K562 (cell line): ENCODE data around the gene CNNM3.

ENCODE experiments used
- FUS ChIP-seq: fragments of 200-400 bp; formaldehyde crosslinking; optimal IDR thresholded peaks from 2 replicates; pipeline ENCODE3; 2017; ENCODE audit warnings: low read depth, low read length
- JUN ChIP-seq, 2 experiments: sonication (generic) in 1 of 2; formaldehyde crosslinking in 1 of 2; IDR thresholded peaks; 2 replicates each; pipeline versions ENCODE4 v1.6.1 to v1.8.0; 2012 to 2022; ENCODE audit warnings: borderline replicate concordance in 2 of 2, mild to moderate bottlenecking in 2 of 2, improper control_type of control experiment in 1 of 2, low read depth in 1 of 2, low read length in 1 of 2, missing genetic modification reagents in 1 of 2
- MEF2A ChIP-seq: IDR thresholded peaks from 2 replicates; pipeline ENCODE4 v1.6.1; 2011; ENCODE audit warnings: low read depth, mild to moderate bottlenecking, low read length, moderate library complexity; ENCODE audit not compliant: control insufficient read depth
- NEUROD1 ChIP-seq: fragments of 150-350 bp; IDR thresholded peaks from 2 replicates; pipeline ENCODE4 v1.6.1; 2014; ENCODE audit warnings: borderline replicate concordance, low read length, low read depth; ENCODE audit not compliant: partially characterized antibody
- PCBP2 ChIP-seq: fragments of 200-400 bp; formaldehyde crosslinking; IDR thresholded peaks from 2 replicates; pipeline ENCODE4 v1.6.1; 2018; ENCODE audit warnings: low read length, low read depth, mild to moderate bottlenecking, moderate library complexity; ENCODE audit not compliant: poor library complexity, severe bottlenecking
- POLR2AphosphoS5 ChIP-seq: IDR thresholded peaks from 2 replicates; pipeline ENCODE4 v1.6.1; 2011; ENCODE audit warnings: mild to moderate bottlenecking, low read depth, low read length, moderate library complexity; ENCODE audit not compliant: control insufficient read depth, insufficient read depth
- SMARCA4 ChIP-seq: fragments of 450-650 bp; IDR thresholded peaks from 2 replicates; pipeline ENCODE4 v1.6.1; 2016
- STAT5A ChIP-seq: IDR thresholded peaks from 2 replicates; pipeline ENCODE4 v1.6.1; 2012; ENCODE audit warnings: low read length, inconsistent platforms, borderline replicate concordance
- TBP ChIP-seq: optimal IDR thresholded peaks from 2 replicates; pipeline ENCODE3; 2011; ENCODE audit warnings: low read depth, low read length, improper control_type of control experiment
- TCF7 ChIP-seq: sonication (generic); IDR thresholded peaks from 2 replicates; pipeline ENCODE4 v1.6.1; 2016; ENCODE audit warnings: antibody characterized with exemption, borderline replicate concordance
- ZNF583 ChIP-seq: fragments of 250-450 bp; sonication (Bioruptor Pico); IDR thresholded peaks from 2 replicates; pipeline ENCODE4 v1.4.0; 2020
- TF ChIP-seq, protein P1 (sequence below): fragments of 250-450 bp; sonication (Bioruptor Pico); IDR thresholded peaks from 2 replicates; pipeline ENCODE4 v1.5.0; 2020; ENCODE audit warnings: mild to moderate bottlenecking, borderline replicate concordance
- TF ChIP-seq, protein P2 (sequence below), 3 experiments: IDR thresholded peaks in 2 of 3; conservative IDR thresholded peaks in 1 of 3; 2 replicates each; pipeline ENCODE4 v1.5.1; 2011 to 2012; ENCODE audit warnings: low read length in 3 of 3, mild to moderate bottlenecking in 3 of 3, control low read depth in 2 of 3, improper control_type of control experiment in 1 of 3, inconsistent platforms in 1 of 3, low read depth in 1 of 3, mixed read lengths in 1 of 3, moderate library complexity in 1 of 3; ENCODE audit not compliant: insufficient read depth in 2 of 3

DNA sequence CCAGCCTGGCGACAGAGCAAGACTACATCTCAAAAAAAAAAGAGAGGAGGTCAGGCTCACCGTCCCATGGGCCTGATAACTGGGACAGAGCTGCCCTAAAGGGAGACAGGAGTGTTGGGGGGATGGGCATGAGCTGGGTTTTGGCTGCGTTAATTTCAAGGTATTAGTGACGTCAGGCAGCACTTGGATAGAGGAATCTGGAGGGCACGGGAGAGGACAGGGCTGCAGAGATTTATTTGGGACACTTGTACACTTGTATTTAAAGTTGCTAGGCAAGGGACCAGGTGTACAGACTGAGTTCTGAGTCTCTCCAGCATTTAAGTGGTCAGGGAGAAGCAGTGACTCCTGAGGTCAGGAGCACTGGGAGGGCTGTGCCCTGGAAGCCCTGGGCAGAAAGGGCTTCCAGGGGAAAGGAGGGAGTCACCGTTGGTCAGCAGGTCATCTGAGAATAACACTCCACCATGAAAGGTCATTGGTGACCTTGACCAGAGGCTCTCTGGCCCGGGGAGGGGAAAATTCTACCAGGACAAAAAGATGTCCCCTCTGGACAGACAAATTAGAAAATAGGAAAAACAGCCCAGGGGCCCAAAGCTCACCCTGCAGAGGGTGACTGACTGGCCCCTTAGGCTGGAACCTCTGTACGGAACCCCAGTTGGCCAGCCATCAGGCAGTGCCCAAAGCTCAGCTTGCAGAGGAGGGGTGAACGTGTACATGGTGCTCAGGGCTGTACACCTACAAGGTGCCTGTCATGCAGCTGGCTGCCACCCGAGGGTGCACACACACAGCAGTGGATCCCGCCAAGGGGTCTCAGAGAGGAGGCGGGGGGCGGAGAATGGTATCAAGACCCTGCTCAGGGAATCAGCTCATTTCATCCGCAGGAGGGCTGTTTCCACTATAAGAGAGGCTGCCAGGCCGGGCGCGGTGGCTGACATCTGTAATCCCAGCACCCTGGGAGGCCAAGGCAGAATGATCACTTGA lies 23.0 kb upstream of the CNNM3 start:
- TF ChIP-seq MEF2A (no peak), JUN (IDR thresholded peaks at IDR 0.05; ENCODE audit: borderline replicate concordance, low read depth, low read length) (no peak), JUN (CRISPR knock-in tag; IDR thresholded peaks at IDR 0.05; ENCODE audit: borderline replicate concordance) (no peak), STAT5A (no peak), NEUROD1 (no peak), FUS (no peak), POLR2AphosphoS5 (no peak), TCF7 (no peak), SMARCA4 (no peak), PCBP2 (no peak), ZNF583 (CRISPR knock-in tag) (no peak), TBP (no peak)
- TF ChIP-seq, protein P1, sequence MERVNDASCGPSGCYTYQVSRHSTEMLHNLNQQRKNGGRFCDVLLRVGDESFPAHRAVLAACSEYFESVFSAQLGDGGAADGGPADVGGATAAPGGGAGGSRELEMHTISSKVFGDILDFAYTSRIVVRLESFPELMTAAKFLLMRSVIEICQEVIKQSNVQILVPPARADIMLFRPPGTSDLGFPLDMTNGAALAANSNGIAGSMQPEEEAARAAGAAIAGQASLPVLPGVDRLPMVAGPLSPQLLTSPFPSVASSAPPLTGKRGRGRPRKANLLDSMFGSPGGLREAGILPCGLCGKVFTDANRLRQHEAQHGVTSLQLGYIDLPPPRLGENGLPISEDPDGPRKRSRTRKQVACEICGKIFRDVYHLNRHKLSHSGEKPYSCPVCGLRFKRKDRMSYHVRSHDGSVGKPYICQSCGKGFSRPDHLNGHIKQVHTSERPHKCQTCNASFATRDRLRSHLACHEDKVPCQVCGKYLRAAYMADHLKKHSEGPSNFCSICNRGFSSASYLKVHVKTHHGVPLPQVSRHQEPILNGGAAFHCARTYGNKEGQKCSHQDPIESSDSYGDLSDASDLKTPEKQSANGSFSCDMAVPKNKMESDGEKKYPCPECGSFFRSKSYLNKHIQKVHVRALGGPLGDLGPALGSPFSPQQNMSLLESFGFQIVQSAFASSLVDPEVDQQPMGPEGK (CRISPR knock-in tag) = no peak
- TF ChIP-seq, protein P2, sequence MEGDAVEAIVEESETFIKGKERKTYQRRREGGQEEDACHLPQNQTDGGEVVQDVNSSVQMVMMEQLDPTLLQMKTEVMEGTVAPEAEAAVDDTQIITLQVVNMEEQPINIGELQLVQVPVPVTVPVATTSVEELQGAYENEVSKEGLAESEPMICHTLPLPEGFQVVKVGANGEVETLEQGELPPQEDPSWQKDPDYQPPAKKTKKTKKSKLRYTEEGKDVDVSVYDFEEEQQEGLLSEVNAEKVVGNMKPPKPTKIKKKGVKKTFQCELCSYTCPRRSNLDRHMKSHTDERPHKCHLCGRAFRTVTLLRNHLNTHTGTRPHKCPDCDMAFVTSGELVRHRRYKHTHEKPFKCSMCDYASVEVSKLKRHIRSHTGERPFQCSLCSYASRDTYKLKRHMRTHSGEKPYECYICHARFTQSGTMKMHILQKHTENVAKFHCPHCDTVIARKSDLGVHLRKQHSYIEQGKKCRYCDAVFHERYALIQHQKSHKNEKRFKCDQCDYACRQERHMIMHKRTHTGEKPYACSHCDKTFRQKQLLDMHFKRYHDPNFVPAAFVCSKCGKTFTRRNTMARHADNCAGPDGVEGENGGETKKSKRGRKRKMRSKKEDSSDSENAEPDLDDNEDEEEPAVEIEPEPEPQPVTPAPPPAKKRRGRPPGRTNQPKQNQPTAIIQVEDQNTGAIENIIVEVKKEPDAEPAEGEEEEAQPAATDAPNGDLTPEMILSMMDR (IDR thresholded peaks at IDR 0.05 in 2 of 3, conservative IDR thresholded peaks at IDR 0.05 in 1 of 3; ENCODE audit: insufficient read depth in 2 of 3, low read depth in 1 of 3, low read length in 3 of 3) = peak in 1 of 3 experiments; percentile 32; a peak in 2 of 6 replicates
